AG08395 (cell line): ENCODE results near the gene TRIM52.
"Not testable (repeated sequence)": the region's sequence is repeated elsewhere in the genome, so short reads cannot be mapped to it uniquely, and the experiment has no call there.

Experiments
- DNase-seq: peaks from one replicate; pipeline ENCODE4 v3.0.0; 2012; ENCODE audit warnings: mixed read lengths, low spot score

The TRIM52 gene

DNA sequence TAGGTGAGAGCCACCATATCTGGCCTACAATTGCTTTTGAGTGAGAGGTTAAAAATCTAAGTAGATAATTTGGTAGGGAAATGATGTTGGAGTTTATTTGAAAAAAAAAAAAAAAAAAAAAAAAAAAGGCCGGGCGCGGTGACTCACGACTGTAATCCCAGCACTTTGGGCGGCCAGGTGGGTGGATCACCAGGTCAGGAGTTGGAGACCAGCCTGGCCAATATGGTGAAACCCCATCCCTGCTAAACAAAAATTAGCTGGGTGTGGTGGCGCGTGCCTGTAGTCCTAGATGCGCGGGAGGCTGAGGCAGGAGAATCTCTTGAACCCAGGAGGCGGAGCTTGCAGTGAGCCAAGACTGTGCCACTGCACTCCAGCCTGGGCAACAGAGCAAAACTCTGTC, 46.7 kb downstream of the TRIM52 start:
- DNase-seq: not testable (repeated sequence)

DNA sequence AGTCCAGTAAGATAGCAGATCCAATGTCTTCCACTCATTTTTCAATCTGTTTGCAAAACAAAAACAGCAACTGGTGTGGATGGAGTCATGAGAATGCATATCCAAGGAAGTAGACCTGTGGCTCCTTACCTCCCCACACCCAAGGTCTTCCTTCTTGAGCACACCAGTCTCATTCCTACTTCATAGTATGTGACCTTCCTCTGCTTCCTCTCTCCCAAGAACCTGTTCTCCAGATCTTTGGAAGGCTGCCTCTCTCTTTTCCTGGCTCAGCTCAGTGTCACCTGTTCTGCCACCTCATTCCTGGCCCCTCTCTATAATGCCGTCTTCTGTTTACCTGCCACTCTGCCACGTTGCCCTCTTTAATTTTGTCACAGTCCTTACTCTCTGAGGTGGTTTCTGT, 48.0 kb downstream of the TRIM52 start:
- DNase-seq: no peak

DNA sequence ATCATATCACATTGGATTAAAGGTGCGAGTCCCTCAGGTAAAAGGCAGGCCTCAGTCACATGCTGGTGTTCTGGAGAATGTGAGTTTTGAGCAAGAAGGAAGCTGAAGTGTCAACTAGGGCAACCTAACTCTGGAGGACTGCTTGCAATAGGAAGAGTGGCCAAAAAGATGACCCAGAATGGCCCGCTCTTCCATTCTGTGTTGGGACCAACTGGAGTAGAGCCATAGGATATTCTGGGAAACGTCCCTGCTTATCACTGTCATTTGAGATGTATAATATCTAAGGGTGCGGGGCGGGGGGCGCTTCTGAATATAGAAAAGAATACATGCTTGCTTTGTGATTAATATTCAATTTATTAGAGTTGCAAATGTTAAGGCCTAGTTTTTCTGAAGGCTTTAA, 48.9 kb downstream of the TRIM52 start:
- DNase-seq: no peak

DNA sequence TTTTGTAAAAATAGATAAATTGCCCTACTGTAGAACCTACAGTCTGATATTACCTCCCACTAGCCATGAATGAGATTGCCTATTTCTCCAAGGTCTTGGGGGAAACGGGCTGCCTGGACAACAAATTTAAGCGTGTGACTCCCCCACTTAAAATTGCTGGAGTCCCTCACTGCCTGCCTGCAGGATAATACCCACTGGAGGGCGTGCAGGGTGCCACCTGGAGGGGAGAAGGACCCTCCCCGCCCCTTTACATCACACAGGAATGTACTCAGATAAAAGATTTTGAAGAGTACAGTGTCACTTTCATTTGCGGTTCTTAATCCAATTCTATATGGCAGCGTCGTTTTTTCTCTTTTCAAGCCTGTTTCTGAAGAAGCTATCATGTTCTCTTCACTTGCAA, 49.7 kb downstream of the TRIM52 start:
- DNase-seq: no peak

DNA sequence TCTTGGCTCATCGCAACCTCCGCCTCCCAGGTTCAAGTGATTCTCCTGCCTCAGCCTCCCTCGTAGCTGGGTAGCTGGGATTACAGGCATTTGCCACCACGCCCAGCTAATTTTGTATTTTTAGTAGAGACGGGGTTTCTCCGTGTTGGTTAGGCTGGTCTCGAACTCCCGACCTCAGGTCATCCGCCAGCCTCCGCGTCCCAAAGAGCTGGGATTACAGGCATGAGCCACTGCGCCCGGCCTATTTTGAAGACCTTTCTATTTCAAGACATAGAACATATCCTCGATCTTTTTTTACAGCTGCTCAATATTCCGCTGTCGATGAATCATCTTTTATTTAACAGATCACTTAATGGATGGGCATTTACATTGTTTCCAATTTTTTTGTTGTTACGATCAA, 50.2 kb downstream of the TRIM52 start:
- not testable (repeated sequence) for DNase-seq

DNA sequence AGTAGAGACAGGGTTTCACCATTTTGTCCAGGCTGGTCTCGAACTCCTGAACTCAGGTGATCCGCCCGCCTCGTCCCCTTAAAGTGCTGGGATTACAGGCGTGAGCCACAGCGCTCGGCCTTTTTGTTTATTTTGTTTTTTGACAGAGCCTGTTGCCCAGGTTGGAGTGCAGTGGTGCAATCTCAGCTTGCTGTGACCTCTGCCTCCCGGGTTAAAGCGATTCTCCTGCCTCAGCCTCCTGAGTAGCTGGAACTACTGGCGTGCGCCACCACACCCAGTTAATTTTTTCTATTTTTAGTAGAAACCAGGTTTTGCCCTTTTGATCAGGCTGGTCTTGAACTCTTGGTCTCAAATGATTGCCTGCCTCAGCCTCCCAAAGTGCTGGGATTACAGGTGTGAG, 50.8 kb downstream of the TRIM52 start:
- not testable (repeated sequence) for DNase-seq

DNA sequence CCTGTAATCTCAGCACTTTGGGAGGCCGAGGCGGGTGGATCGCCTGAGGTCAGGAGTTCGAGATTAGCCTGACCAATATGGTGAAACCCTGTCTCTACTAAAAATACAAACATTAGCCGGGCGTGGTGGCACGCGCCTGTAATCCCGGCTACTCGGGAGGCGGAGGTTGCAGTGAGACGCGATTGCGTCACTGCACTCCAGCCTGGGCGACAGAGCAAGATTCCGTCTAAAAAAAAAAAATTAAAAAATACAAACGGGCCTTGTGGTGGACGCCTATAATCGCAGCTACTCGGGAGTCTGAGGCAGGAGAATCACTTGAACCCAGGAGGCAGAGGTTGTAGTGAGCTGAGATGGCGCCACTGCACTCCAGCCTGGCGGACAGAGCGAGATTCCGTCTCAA, 51.9 kb downstream of the TRIM52 start:
- not testable (repeated sequence) for DNase-seq

DNA sequence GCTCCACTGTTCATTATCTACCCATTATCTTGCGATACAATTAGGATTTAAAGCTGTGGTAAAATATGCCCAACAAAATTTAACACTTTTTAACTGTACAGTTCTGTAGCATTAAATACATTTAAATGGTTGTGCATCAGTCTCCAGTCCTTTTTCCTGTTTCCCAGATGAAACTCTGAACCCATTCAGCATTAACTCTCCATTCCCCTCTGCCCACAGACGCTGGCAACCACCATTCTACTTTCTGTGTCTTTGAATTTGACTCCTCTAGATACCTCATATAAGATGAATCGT, 53.0 kb downstream of the TRIM52 start:
- DNase-seq: no peak

DNA sequence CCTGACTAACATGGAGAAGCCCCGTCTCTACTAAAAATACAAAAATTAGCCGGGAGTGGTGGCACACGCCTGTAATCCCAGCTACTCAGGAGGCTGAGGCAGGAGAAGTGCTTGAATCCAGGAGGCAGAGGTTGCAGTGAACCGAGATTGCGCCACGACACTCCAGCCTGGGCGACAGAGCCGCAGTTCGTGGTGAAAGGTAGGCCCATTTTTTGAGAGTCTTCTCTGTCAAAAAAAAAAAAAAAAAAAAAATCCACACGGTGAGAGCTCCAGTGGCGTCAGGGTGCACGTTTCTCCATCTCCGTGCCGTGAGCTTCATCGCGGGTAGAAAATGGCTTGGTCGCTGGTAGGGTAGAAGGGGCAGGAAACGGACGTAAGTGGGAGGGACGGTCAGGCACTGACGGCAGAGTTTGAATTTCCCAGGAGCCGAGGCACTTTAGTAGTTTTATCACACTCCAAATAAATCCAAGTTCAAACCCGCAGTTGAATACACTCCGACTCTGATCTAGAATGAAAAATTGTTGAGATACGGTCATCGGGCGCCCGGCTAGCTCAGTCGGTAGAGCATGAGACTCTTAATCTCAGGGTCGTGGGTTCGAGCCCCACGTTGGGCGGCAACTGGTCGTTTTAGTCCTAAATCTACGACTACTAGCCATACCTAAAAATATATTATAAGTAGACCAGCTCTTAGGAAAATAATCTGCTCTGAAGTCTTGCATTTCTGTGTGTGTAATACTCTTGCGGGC, 53.6 kb downstream of the TRIM52 start:
- peak; percentile 72 for DNase-seq

DNA sequence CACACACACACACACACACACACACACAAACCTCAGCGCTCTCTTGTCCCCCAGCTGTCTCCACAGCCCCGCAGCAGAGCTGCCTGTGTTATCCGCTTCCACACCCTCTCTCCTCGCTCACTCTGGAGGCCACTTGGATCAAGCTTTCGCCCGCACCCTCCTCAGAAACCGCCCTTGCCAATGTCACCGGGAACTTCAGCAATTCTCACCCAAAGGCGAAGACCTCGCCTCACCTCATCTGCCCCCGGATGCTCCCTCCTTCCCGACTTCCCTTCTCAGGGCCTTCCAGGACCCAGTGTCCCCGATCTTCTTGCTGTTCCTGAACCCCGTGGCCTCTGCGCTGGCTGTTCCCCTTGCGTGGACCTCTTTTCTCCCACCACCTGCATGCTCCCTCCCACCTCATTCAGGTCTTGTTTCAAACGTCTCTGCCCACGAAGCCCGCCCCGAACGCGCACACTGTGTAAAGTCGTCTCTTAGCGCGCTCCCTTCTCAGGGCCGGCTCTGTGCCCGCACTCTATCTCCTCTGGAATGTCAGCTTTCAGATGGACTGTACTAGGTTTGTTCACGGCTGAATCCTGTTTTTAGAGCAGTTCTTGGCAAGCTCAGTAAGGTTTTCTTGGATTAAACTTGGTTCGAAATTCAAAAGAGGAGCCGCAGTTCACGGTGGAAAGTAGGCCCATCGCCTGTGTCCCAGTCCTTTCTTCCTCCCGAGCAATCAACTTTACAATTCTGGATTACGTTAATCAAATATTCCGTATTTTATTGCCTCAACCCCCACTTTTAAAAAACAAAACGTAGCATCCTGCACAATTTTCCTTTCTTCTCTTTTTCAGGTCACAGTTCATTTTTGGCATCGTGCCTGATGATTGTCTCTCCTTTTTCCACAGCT, 54.9 kb downstream of the TRIM52 start:
- no peak for DNase-seq
